COR-L47 (cell line): ENCODE measurements around the gene ISLR.

Experiments
- DNase-seq: peaks from one replicate; lab custom pipeline; 2025; lab: John Stamatoyannopoulos, UW

Gene ISLR

DNA sequence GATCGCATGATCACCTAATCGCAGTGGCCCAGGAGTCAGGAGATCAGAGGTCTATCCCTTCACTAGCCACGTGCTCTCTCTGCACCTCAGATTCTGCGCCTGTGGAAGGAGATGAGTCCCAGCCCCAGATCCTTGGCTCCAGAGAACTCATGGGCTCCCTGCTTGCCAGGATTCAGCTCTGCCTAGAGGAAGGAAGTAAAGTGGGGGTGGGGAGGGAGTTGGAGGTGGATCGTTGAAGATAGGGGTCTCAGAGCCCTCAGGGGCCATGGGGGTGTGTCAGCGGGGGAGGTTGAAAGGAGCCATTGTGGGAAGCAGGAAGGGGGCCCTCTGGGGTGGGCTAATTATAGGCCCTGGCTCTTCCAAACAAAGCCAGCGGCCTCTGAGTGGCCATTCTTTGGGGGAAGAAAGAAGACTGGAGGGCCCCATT lies 40.4 kb downstream of the ISLR start:
- DNase-seq = no peak

DNA sequence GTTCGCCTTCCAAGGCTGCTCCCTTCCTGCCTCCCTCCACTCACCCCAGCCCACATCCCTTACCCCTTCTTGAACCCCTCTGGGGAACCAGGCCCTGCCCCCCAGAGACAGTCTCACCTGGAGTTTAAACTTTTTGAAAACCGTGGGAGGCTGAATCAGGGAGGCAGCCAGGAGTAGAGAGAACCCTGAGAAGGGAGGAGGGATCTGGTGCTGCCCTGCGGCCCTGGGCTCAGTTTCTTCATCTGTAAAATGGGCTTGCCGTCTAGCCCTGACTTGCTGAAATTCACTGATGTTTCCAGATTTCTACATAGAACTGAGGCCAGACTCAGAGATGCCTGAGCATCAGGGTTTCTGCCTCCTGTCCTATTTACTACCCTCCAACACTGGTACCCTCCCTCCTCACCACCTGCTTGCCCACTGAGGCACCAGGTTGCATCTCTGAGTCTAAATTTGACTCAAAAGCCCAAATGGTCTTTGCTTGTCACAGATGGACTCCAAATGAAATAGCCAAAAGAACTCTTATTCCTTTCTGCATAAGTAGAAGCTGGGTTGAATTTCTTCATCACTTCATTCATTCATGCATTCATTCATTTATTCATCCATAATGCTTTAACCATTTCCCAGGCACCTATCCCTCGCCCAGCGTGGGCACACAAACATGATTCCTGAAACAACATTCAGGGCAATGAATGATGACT lies 41.0 kb downstream of the ISLR start:
- no peak for DNase-seq

DNA sequence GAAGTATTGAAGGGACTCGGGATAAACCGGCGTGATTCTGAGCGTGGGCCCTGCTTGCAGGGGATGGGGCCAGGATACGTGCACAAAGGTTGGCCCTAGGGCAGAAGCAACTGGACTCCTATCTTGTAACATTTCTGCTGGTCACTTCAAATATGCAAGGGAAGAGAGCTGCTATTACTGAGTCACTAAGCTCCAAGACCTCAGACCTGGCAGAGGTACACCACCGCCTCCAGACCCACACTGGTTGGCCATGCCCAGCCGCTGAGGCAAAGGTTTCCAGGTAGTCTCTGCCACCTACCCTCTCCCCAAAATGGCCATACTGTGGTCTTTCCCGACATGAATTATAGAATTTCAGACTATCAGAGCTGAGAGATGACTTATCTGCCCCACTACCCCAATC lies 42.4 kb downstream of the ISLR start:
- no peak for DNase-seq

DNA sequence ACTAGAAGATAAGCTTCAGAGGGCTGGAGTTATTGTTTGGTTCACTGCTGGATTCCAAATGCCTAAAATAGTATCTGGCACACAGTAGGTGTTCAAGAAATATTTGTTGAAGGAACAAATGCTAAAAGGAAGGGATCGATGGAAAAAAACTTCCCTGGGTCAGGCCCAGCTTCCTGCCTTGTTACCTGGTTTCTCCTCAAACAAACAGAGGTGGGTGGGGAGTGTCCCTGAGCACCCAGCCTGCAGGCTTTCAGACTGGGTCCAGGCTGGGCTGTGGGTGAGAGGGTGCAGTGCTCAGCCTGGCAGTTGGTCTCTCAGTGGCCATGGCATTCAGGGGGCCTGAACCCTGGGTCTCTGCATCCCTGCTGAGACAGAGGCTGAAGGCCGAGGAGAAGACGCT lies 43.4 kb downstream of the ISLR start:
- DNase-seq = no peak

DNA sequence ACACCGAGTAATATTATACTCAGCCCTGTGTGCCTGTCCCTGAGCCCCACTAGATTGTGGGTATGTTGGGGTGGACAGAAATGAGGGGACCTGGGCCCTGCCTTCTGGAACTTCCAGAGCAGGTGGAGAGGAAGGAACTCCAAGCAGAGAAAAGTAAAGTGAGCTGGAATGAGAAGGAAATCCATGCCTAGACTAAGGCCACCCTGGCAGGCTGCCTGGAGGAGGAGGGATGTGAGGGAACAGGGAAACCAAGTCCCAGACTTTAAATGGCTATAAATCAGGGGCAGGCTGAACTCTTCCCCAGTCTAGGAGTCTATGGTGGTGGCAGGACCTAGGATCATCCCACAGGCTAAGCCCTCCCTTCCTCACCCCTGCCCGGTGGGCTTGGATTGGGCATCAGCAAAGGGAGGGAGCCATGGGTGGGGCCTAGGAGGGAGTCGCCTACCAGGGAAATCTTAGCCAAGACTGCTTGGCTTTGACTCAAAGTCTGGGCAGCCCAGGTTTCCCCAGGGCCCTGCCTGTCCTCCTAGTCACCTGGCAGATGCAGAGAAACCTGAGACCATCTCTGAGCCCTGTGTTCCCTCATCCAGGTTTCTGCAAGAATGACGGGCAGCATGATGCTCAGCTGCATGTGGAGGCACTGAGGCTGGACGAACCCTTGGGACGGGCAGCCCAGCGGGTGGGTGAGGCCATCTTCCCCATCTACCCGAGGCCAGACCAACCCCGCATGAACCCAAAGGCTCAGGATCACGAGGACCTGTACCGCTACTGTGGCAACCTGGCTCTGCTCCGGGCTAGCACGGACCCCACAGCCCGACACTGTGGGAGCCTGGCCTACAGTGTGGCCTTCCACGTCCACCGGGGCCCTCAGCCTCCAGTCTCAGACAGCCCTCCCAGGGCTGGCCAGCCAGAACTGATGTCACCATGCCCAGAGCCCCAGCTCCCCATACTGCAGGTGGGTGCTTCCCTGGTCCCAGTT lies 44.7 kb downstream of the ISLR start:
- no peak for DNase-seq

DNA sequence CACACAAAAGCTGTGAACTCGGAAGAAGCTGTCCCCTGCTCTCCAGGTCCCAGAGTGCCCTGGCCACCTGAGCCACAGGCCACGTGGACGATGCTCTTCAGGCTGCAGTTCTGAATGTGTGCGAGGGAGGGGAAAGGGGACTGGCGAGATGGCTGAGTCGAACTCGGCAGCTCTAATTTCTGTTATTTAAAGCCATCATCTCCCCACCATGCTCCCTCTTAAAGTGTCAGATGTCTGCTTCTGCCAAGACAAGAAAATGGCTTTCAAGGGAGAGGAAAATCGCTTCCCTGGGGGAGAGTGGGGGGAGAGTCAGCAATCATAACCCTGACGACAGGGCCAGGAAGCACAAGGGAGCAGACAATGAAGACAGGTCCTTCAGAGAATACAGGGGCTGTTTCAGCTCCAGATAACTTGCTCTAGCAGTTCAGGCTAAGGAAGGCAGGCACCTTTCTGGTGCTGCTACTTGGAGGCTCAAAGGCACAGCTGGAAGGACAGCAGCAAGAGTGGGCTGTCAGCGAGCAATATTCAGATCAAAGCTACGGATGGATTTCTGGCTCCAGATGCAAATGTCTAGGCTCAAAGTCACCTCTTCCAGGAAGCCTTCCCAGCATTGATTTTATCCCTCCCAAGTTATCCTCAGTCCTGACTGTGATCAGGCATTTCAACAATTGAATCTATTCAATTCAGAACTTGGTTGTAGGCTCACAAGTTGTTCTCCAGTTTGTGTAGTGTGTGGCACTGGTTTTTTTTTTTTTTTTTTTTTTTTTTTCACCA lies 47.2 kb downstream of the ISLR start:
- DNase-seq = no peak

DNA sequence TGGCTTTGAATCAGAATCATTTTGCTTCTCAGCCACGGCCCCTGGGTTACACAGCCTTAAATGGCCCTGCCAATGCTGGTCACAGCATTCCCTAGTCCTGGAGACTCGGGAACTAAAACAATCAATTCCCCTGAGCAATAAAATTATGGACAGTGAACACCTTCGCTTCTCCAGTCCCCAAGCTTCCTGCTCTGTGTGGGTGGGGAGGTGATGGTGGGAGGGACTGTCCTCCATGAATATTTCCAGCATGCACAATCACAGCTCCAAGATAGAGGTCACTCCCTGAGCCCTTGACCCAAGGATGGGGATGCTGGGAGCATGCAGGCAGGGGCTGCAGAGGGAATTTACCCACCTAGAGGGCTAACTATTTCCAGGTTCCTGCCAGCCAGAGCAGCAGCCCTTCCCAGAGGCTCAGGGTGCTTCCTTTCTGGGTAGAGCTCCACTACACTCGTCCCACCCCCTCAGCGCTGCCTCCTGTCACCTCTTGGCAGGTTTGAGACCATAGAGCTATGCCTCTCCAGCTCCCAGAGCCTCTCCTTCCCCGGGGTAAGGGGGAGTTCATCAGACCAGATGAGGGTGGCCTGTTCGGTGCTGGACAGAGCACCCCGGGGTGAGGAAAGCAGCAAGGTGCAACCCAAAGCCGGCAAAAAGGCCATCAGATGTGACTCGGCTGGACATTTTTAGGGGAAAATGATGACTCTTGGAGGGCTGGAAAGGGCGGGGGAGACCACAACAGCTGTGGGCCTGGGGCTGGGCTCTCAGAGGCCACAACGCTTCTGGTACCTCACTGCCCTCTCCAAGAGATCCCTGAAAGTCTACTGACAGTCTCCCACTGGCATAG lies 48.1 kb downstream of the ISLR start:
- DNase-seq = no peak

DNA sequence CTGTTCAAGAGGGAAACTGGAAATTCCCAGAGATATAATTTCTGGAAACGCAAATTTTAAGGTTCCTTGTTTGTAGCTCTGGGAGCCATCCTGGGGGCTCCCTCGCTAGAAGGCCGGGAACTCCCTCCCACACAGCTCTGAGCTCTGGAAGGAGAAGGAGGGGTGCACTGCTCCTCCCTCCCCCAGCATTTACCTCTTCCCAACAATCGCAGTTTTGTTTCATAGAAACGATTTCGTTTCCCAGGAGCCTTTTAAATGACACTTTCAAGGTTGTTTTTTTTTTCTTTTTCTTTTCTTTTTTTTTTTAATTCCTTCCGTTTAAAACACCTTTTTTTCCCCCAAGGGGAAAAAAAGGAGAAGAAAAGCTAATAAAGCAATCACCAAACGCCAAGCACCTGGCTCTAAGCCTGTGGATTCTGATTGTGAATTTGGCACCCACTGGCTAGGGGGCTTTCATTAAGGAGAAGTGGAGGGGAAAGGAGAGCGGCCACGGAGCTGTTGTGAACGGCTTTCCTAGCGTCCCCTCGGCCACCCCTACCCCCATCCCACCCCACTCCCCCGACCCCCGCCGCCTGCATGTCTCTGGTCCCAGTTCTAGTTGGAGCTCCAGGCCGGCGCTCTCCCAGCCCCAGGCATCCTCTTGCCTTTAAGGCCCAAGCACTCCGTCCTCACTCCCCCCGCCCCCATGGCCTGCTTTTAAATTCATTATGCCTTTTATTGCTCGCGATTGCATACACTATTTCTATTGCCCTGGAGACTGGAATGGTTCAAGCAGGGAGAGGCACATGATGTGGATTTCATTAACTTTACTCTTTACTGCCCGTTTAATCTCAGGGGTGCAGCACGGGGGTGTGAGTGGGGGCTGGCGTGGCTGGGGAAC lies 49.0 kb downstream of the ISLR start:
- DNase-seq = no peak

DNA sequence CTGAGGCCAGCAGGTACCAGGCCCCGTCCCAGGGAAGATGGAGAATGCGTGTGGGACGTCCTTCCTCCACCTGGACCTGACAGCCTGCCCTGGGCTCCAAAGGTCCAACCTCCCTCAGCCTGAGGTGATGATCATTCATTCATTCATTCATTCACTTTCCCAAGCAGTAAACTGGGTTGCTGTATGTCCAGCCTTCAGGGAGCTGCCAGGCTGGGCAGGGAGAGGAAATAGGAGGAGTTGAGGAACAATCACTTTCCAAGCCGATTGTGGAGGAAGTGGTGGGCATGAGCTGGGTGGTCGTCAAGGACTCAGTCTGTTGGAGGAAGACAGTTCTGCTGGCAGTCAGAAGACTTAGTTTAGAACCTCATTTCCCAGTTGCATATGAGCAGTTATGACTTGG lies 52.4 kb downstream of the ISLR start:
- no peak for DNase-seq
